K562 (cell line): Measurements from ENCODE around the gene EPHA2. TPM values are rescaled to one million over a fixed set of nuclear protein-coding genes. Genes with fewer than 3 reads are reported as not detected.

Source experiments
- E2F6 ChIP-seq, 2 experiments: IDR thresholded peaks; 2 replicates each; pipeline ENCODE4 v1.6.1; 2011; ENCODE audit warnings: borderline replicate concordance in 1 of 2, control low read depth in 1 of 2, low read depth in 1 of 2, low read length in 1 of 2, mild to moderate bottlenecking in 1 of 2, mixed read lengths in 1 of 2, moderate library complexity in 1 of 2; ENCODE audit not compliant: insufficient read depth in 1 of 2, insufficient read length in 1 of 2, poor library complexity in 1 of 2, severe bottlenecking in 1 of 2; ENCODE audit errors: extremely low read depth in 1 of 2
- JUN ChIP-seq, 2 experiments: sonication (generic) in 1 of 2; formaldehyde crosslinking in 1 of 2; IDR thresholded peaks; 2 replicates each; pipeline versions ENCODE4 v1.6.1 to v1.8.0; 2012 to 2022; ENCODE audit warnings: borderline replicate concordance in 2 of 2, mild to moderate bottlenecking in 2 of 2, improper control_type of control experiment in 1 of 2, low read depth in 1 of 2, low read length in 1 of 2, missing genetic modification reagents in 1 of 2
- KHSRP ChIP-seq: fragments of 450-650 bp; IDR thresholded peaks from 2 replicates; pipeline ENCODE4 v1.6.1; 2017
- REST ChIP-seq, 2 experiments: fragments of 450-650 bp; formaldehyde crosslinking in 1 of 2; IDR thresholded peaks; 2 replicates each; pipeline versions ENCODE4 v1.4.0 to v1.6.1; 2014 to 2020; ENCODE audit warnings: mild to moderate bottlenecking in 2 of 2, borderline replicate concordance in 1 of 2, low read depth in 1 of 2
- ZNF318 ChIP-seq, 2 experiments: fragments of 450-650 bp; IDR thresholded peaks; 2 replicates each; pipeline ENCODE4 v1.6.1; 2016; ENCODE audit warnings: mild to moderate bottlenecking in 2 of 2, borderline replicate concordance in 1 of 2, low read depth in 1 of 2, moderate library complexity in 1 of 2
- polyA plus RNA-seq, 8 experiments: library from polyadenylated mRNA; depleted of rRNA in 4 of 8; stranded (reverse) in 5 of 8; unstranded in 3 of 8; fragments of >200 nt; fragmentation: Nextera tagmentation in 2 of 8; fragmentation: Illumina TruSeq in 1 of 8; extraction: Ambion mirVana in 2 of 8; extraction: Trizol in 1 of 8; gene quantifications; 2 replicates each; pipeline versions ENCODE4 v1.2.1 to v1.2.3, GENCODE V29; 2011 to 2014; ENCODE audit warnings: inconsistent platforms in 1 of 8, missing spikeins in 1 of 8
- total RNA-seq, 7 experiments: library from RNA; depleted of rRNA in 6 of 7; stranded (reverse); fragments of >200 nt in 6 of 7; fragmentation: Illumina TruSeq in 2 of 7; extraction: Trizol in 2 of 7; gene quantifications; 2 replicates each; pipeline versions ENCODE4 v1.2.1 to v1.2.3, GENCODE V29; 2011 to 2021; ENCODE audit warnings: low replicate concordance in 1 of 7

Gene EPHA2
- total and polyA plus RNA-seq, 9 of the 15 experiments (the other 6 are each of a cell fraction or from before 2014, with no cell fraction given) = 0.04 to 0.40 (median 0.07) TPM; not detected in 4

GRCh38 chr1:16143566-16144324 is 12.1 kb downstream of the EPHA2 start (continued):
- TF ChIP-seq REST (IDR thresholded peaks at IDR 0.05; ENCODE audit: borderline replicate concordance) (no peak), REST (CRISPR knock-in tag; IDR thresholded peaks at IDR 0.05; ENCODE audit: low read depth) (no peak), E2F6 (IDR thresholded peaks at IDR 0.05; ENCODE audit: borderline replicate concordance in 1 of 2, extremely low read depth in 1 of 2, insufficient read depth in 1 of 2, insufficient read length in 1 of 2, low read depth in 1 of 2, low read length in 1 of 2, poor library complexity in 1 of 2, severe bottlenecking in 1 of 2) (peak; percentile 13 to 23), ZNF318 (IDR thresholded peaks at IDR 0.05; ENCODE audit: borderline replicate concordance in 1 of 2, low read depth in 1 of 2) (no peak), KHSRP (no peak), JUN (IDR thresholded peaks at IDR 0.05; ENCODE audit: borderline replicate concordance, low read depth, low read length) (no peak), JUN (CRISPR knock-in tag; IDR thresholded peaks at IDR 0.05; ENCODE audit: borderline replicate concordance) (no peak)
